Trophoblast cell (in vitro differentiated cells and primary cell): ENCODE data around the gene DCAF16.

ENCODE experiments used
- DNase-seq, 2 donors: peaks; one replicate each; pipeline ENCODE4 v3.0.0-alpha.2; 2016
- H2AFZ ChIP-seq: 2 replicates; pipeline ENCODE4 v1.6.1; 2013; ENCODE audit warnings: low read length, moderate library complexity, mild to moderate bottlenecking; ENCODE audit not compliant: insufficient read depth, poor library complexity
- H2AK5ac ChIP-seq: 2 replicates; pipeline ENCODE4 v1.6.1; 2013; ENCODE audit warnings: mild to moderate bottlenecking, low read length
- H2BK120ac ChIP-seq: 2 replicates; pipeline ENCODE4 v1.6.1; 2013; ENCODE audit warnings: low read length, mild to moderate bottlenecking, moderate library complexity; ENCODE audit not compliant: insufficient read depth, poor library complexity
- H2BK12ac ChIP-seq: 2 replicates; pipeline ENCODE4 v1.6.1; 2013; ENCODE audit warnings: mild to moderate bottlenecking, low read length, moderate library complexity
- H2BK5ac ChIP-seq: 2 replicates; pipeline ENCODE4 v1.6.1; 2013; ENCODE audit warnings: low read length, low read depth, moderate library complexity, mild to moderate bottlenecking; ENCODE audit not compliant: poor library complexity
- H3K14ac ChIP-seq: 2 replicates; pipeline ENCODE4 v1.6.1; 2013; ENCODE audit warnings: mild to moderate bottlenecking, low read length
- H3K18ac ChIP-seq: 2 replicates; pipeline ENCODE4 v1.6.1; 2013; ENCODE audit warnings: mild to moderate bottlenecking, low read length
- H3K23ac ChIP-seq: 2 replicates; pipeline ENCODE4 v1.6.1; 2013; ENCODE audit warnings: low read length
- H3K27ac ChIP-seq: 2 replicates; pipeline ENCODE4 v1.5.1; 2013; ENCODE audit warnings: low read depth, mild to moderate bottlenecking, inconsistent platforms, low read length, moderate library complexity
- H3K27me3 ChIP-seq: 2 replicates; pipeline ENCODE4 v1.6.1; 2013; ENCODE audit warnings: inconsistent platforms, mild to moderate bottlenecking, low read length, moderate library complexity; ENCODE audit not compliant: insufficient read depth
- H3K36me3 ChIP-seq, 2 experiments: 1 replicate in 1 of 2; 2 replicates in 1 of 2; pipeline ENCODE4 v1.6.1; 2013; ENCODE audit warnings: low read length in 2 of 2, mild to moderate bottlenecking in 2 of 2, moderate library complexity in 1 of 2; ENCODE audit not compliant: insufficient read depth in 2 of 2, control insufficient read depth in 1 of 2
- H3K4ac ChIP-seq: 2 replicates; pipeline ENCODE4 v1.6.1; 2013; ENCODE audit warnings: low read depth, mild to moderate bottlenecking, low read length, moderate library complexity
- H3K4me1 ChIP-seq, 2 experiments: 1 replicate in 1 of 2; 2 replicates in 1 of 2; pipeline ENCODE4 v1.6.1; 2013; ENCODE audit warnings: low read length in 2 of 2, mild to moderate bottlenecking in 2 of 2, moderate library complexity in 1 of 2; ENCODE audit not compliant: insufficient read depth in 2 of 2, control insufficient read depth in 1 of 2
- H3K4me2 ChIP-seq: 2 replicates; pipeline ENCODE4 v1.6.1; 2013; ENCODE audit warnings: inconsistent platforms, mild to moderate bottlenecking, low read length, moderate library complexity
- H3K4me3 ChIP-seq: 2 replicates; pipeline ENCODE4 v1.5.1; 2013; ENCODE audit warnings: mild to moderate bottlenecking, low read depth, low read length, inconsistent platforms
- H3K79me1 ChIP-seq: one replicate; pipeline ENCODE4 v1.6.1; 2013; ENCODE audit warnings: low read length
- H3K79me2 ChIP-seq: 2 replicates; pipeline ENCODE4 v1.6.1; 2013; ENCODE audit warnings: low read length, mild to moderate bottlenecking; ENCODE audit not compliant: control insufficient read depth, insufficient read depth, poor library complexity
- H3K9ac ChIP-seq: 2 replicates; pipeline ENCODE4 v1.6.1; 2013; ENCODE audit warnings: mild to moderate bottlenecking, low read length
- H3K9me3 ChIP-seq: 2 replicates; pipeline ENCODE4 v1.6.1; 2013; ENCODE audit warnings: low read depth, mild to moderate bottlenecking, control low read depth, inconsistent platforms, low read length; ENCODE audit not compliant: insufficient read depth
- H4K12ac ChIP-seq: 2 replicates; pipeline ENCODE4 v1.6.1; 2013; ENCODE audit warnings: low read depth, mild to moderate bottlenecking, low read length, moderate library complexity
- H4K8ac ChIP-seq: 2 replicates; pipeline ENCODE4 v1.6.1; 2013; ENCODE audit warnings: low read depth, mild to moderate bottlenecking, low read length, moderate library complexity
- H4K91ac ChIP-seq: one replicate; pipeline ENCODE4 v1.6.1; 2013; ENCODE audit warnings: low read depth, mild to moderate bottlenecking, low read length, moderate library complexity
- WGBS: extraction: QIAGEN DNeasy Blood & Tissue Kit; methylation state at CpG from one replicate; pipeline ENCODE4 v1.1.7; 2013; ENCODE audit warnings: missing lambda C conversion rate; ENCODE audit not compliant: insufficient read length, insufficient coverage; ENCODE audit errors: extremely low coverage; 5-methylcytosine and 5-hydroxymethylcytosine counted together

The DCAF16 gene

DNA sequence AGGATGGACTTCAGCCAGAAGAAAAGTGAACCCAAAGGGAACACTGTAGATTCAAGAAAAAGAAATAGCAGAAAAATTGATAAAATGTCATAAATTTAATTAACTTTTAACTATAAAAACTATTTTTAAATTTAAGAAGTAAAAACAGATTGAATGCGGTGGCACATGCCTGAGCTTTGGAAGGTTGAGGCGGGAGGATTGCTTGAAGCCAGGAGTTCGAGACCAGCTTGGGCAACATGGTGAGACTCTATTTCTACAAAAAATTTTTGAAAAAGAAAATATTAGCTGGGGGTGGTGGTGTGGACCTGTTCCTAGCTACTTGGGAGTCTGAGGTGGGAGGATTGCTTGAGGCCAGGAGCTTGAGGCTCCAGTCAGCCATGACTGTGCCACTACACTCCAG is 32.1 kb downstream of the DCAF16 start:
- H2BK120ac ChIP-seq, result no peak overlapping the region
- H3K27ac ChIP-seq, result no peak overlapping the region
- DNase-seq, result no peak
- no peak overlapping the region for H2AFZ ChIP-seq
- no peak overlapping the region for H2BK12ac ChIP-seq
- H3K4me1 ChIP-seq, result peaks cover 11 to 12% of the 10 kb centered on the region in 2 experiments
- H4K12ac ChIP-seq, result no peak overlapping the region
- H3K4ac ChIP-seq, result no peak overlapping the region
- no peak overlapping the region for H4K91ac ChIP-seq
- H3K9me3 ChIP-seq, result peaks cover 6% of the 10 kb centered on the region
- H3K18ac ChIP-seq, result no peak overlapping the region
- no peak overlapping the region for H3K9ac ChIP-seq
- no peaks in the 10 kb centered on the region for H3K36me3 ChIP-seq
- no CpG with 5 or more reads among the region's 3 CpGs for WGBS
- no peak overlapping the region for H2AK5ac ChIP-seq
- H3K14ac ChIP-seq, result no peak overlapping the region
- H2BK5ac ChIP-seq, result no peak overlapping the region
- H4K8ac ChIP-seq, result no peak overlapping the region
- H3K4me3 ChIP-seq, result no peak overlapping the region
- no peak overlapping the region for H3K23ac ChIP-seq
- H3K4me2 ChIP-seq, result no peak overlapping the region
- H3K79me1 ChIP-seq, result no peaks in the 10 kb centered on the region
- peaks cover 19% of the 10 kb centered on the region for H3K27me3 ChIP-seq
- H3K79me2 ChIP-seq, result no peaks in the 10 kb centered on the region

DNA sequence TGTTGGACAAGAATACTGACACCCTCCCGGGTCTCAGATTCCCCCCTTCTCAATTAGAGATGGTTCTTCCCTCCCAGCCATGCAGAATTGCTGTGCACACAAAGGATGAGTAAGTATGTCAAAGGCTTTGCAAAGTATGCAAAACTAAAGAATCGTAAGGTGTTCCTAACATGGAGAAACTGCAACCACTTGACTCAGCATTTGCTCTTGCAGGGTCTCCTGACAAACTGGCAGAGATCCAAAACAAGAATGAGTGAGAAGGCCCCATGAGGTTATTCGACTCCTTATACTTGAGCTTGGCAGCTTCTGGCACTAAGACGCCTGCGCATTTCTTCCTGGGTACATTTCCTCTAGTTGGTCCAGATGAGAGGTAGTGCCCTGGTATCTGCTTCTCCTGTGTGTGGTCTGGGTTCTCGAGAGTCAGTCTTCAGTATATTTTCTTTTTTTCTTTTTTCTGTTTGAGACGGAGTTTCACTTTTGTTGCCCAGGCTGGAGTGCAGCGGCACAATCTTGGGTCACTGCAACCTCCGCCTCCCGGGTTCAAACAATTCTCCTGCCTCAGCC is 37.3 kb downstream of the DCAF16 start:
- DNase-seq, result no peak
- no peaks in the 10 kb centered on the region for H3K9me3 ChIP-seq
- H3K4me3 ChIP-seq, result no peak overlapping the region
- no peaks in the 10 kb centered on the region for H3K4me1 ChIP-seq
- H3K18ac ChIP-seq, result no peak overlapping the region
- no peaks in the 10 kb centered on the region for H3K79me2 ChIP-seq
- no peak overlapping the region for H4K12ac ChIP-seq
- no peaks in the 10 kb centered on the region for H3K36me3 ChIP-seq
- no peak overlapping the region for H3K27ac ChIP-seq
- no peak overlapping the region for H2BK12ac ChIP-seq
- no peak overlapping the region for H3K14ac ChIP-seq
- H3K9ac ChIP-seq, result no peak overlapping the region
- H3K4ac ChIP-seq, result no peak overlapping the region
- no peak overlapping the region for H3K23ac ChIP-seq
- no peak overlapping the region for H2AFZ ChIP-seq
- no peak overlapping the region for H4K8ac ChIP-seq
- no peak overlapping the region for H3K4me2 ChIP-seq
- H3K79me1 ChIP-seq, result no peaks in the 10 kb centered on the region
- no peaks in the 10 kb centered on the region for H3K27me3 ChIP-seq
- no peak overlapping the region for H2BK5ac ChIP-seq
- H2AK5ac ChIP-seq, result no peak overlapping the region
- no peak overlapping the region for H2BK120ac ChIP-seq
- H4K91ac ChIP-seq, result no peak overlapping the region
- WGBS, result no CpG with 5 or more reads among the region's 10 CpGs

DNA sequence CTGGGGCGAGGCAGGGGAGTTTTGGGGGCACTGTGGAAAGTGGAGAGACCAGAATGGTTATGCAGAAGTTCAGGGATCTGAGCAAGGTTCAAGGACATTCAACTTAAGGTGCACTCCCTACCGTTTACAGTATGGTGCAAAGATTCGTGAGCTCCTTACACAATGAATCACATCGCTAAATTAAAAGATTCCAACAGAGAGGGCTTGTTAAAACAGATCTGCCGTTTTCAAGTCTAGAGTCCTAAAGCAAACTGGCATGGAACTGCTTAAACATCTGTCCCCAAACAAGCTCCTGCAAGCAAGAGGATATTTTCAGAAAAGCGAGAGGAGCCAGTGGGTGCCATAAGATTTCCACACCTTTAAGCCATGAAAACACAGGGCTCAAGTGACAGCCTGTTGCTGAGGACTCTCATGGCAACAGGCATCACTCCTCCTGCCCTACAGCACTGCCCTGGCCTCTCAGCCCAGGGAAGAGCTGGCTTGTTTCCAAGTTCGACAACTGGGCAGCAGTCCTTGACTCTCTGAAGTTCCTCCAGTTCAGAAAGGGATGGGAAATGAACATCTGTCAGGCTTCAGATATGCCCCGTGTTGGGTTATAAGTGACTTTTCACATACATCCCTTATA is 39.2 kb downstream of the DCAF16 start:
- H3K4ac ChIP-seq, result no peak overlapping the region
- H2BK120ac ChIP-seq, result no peak overlapping the region
- no peak overlapping the region for H2BK5ac ChIP-seq
- H3K14ac ChIP-seq, result no peak overlapping the region
- no peak overlapping the region for H4K8ac ChIP-seq
- no peaks in the 10 kb centered on the region for H3K36me3 ChIP-seq
- no peaks in the 10 kb centered on the region for H3K4me1 ChIP-seq
- H2BK12ac ChIP-seq, result no peak overlapping the region
- H3K27ac ChIP-seq, result no peak overlapping the region
- H3K9ac ChIP-seq, result no peak overlapping the region
- H4K12ac ChIP-seq, result no peak overlapping the region
- H2AK5ac ChIP-seq, result no peak overlapping the region
- peaks cover 6% of the 10 kb centered on the region for H3K9me3 ChIP-seq
- no peak overlapping the region for H3K23ac ChIP-seq
- no peaks in the 10 kb centered on the region for H3K79me2 ChIP-seq
- H4K91ac ChIP-seq, result no peak overlapping the region
- no CpG with 5 or more reads among the region's 8 CpGs for WGBS
- H3K79me1 ChIP-seq, result no peaks in the 10 kb centered on the region
- no peak overlapping the region for H3K4me3 ChIP-seq
- H2AFZ ChIP-seq, result no peak overlapping the region
- no peak for DNase-seq
- no peak overlapping the region for H3K4me2 ChIP-seq
- no peak overlapping the region for H3K18ac ChIP-seq
- H3K27me3 ChIP-seq, result no peaks in the 10 kb centered on the region

DNA sequence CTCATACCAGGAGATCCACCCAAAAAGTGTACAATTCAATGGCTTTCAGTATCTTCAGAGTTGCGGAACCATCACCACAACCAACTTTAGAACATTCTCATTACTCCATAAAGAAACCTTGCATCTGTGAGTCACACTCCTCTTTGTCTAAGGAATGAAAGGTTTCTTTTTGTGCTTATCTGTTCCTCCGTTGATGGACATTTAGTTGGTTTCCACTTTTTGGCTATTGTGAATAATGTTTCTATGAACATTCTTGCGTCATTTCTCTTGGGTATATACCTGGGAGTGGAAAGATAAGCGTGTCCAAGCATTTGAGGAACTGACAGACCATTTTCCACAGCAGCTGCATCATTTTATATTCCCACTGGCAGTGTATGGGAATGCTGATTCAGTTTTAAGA is 39.7 kb downstream of the DCAF16 start:
- H3K23ac ChIP-seq, result no peak overlapping the region
- no peak overlapping the region for H3K4me3 ChIP-seq
- H3K27ac ChIP-seq, result no peak overlapping the region
- H4K8ac ChIP-seq, result no peak overlapping the region
- H3K4ac ChIP-seq, result no peak overlapping the region
- no peak overlapping the region for H2AK5ac ChIP-seq
- no peak overlapping the region for H3K14ac ChIP-seq
- no peaks in the 10 kb centered on the region for H3K4me1 ChIP-seq
- H3K27me3 ChIP-seq, result no peaks in the 10 kb centered on the region
- DNase-seq, result no peak
- no peak overlapping the region for H3K18ac ChIP-seq
- H2BK120ac ChIP-seq, result no peak overlapping the region
- H4K12ac ChIP-seq, result no peak overlapping the region
- H3K4me2 ChIP-seq, result no peak overlapping the region
- no peaks in the 10 kb centered on the region for H3K79me1 ChIP-seq
- peaks cover 6% of the 10 kb centered on the region for H3K9me3 ChIP-seq
- H2AFZ ChIP-seq, result no peak overlapping the region
- no peaks in the 10 kb centered on the region for H3K79me2 ChIP-seq
- no peak overlapping the region for H2BK12ac ChIP-seq
- WGBS, result no CpG with 5 or more reads among the region's 4 CpGs
- H2BK5ac ChIP-seq, result no peak overlapping the region
- no peaks in the 10 kb centered on the region for H3K36me3 ChIP-seq
- H3K9ac ChIP-seq, result no peak overlapping the region
- no peak overlapping the region for H4K91ac ChIP-seq
